HG02973 (cell line): ENCODE results near the gene LIMA1.
"Not testable (repeated sequence)": the region's sequence is repeated elsewhere in the genome, so short reads cannot be mapped to it uniquely, and the experiment has no call there.

Experiments used
- ATAC-seq: cut with Tn5 transposase; IDR thresholded peaks from one replicate; pipeline ENCODE4 v1.9.1; 2021; ENCODE audit warnings: moderate library complexity; ENCODE audit not compliant: unreplicated experiment

LIMA1 gene

GRCh38 chr12:50290692-50291091, 7.4 kb upstream of the LIMA1 start:
- ATAC-seq, result not testable (repeated sequence)

- ATAC-seq, result no peak
Measured at GRCh38 chr12:50287271-50287670, 4.0 kb upstream of the LIMA1 start.

GRCh38 chr12:50285253-50285652, 1.9 kb upstream of the LIMA1 start:
- ATAC-seq, result no peak

GRCh38 chr12:50282721-50283228, 545 bp downstream of the LIMA1 start:
- no peak for ATAC-seq

GRCh38 chr12:50279501-50279900, 3.8 kb downstream of the LIMA1 start:
- ATAC-seq, result no peak

- no peak for ATAC-seq
Measured at GRCh38 chr12:50276912-50277671, 6.2 kb downstream of the LIMA1 start.

GRCh38 chr12:50276068-50276467, 7.3 kb downstream of the LIMA1 start:
- no peak for ATAC-seq

- no peak for ATAC-seq
Measured at GRCh38 chr12:50275556-50275955, 7.8 kb downstream of the LIMA1 start.

- ATAC-seq, result not testable (repeated sequence)
Measured at GRCh38 chr12:50275127-50275526, 8.2 kb downstream of the LIMA1 start.

- ATAC-seq, result no peak
Measured at GRCh38 chr12:50271724-50272247, 11.5 kb downstream of the LIMA1 start.

- no peak for ATAC-seq
Measured at GRCh38 chr12:50268482-50268881, 14.8 kb downstream of the LIMA1 start.

- ATAC-seq, result no peak
Measured at GRCh38 chr12:50265770-50266524, 17.4 kb downstream of the LIMA1 start.

- ATAC-seq, result no peak
Measured at GRCh38 chr12:50263832-50264231, 19.5 kb downstream of the LIMA1 start.

GRCh38 chr12:50261654-50262053, 21.7 kb downstream of the LIMA1 start:
- no peak for ATAC-seq

GRCh38 chr12:50258167-50258551, 25.2 kb downstream of the LIMA1 start:
- no peak for ATAC-seq

GRCh38 chr12:50257236-50258166, 25.8 kb downstream of the LIMA1 start:
- ATAC-seq, result no peak

- ATAC-seq, result no peak
Measured at GRCh38 chr12:50256761-50257160, 26.6 kb downstream of the LIMA1 start.

GRCh38 chr12:50252977-50253602, 30.2 kb downstream of the LIMA1 start:
- no peak for ATAC-seq

- ATAC-seq, result no peak
Measured at GRCh38 chr12:50251619-50252252, 31.6 kb downstream of the LIMA1 start.
